NCI-H1436 (cell line): ENCODE results near the gene KMT2A.
"Not testable (repeated sequence)": the region's sequence is repeated elsewhere in the genome, so short reads cannot be mapped to it uniquely, and the experiment has no call there.

Experiments
- DNase-seq: peaks from one replicate; lab custom pipeline; 2025; lab: John Stamatoyannopoulos, UW

KMT2A gene

GRCh38 chr11:118435893-118436624 lies at the start of gene KMT2A:
Gene KMT2A, plus strand, starts transcription at chr11:118436492. Its CDS starts 21 bp downstream, at chr11:118436513.
- peak; percentile 97 for DNase-seq

DNA sequence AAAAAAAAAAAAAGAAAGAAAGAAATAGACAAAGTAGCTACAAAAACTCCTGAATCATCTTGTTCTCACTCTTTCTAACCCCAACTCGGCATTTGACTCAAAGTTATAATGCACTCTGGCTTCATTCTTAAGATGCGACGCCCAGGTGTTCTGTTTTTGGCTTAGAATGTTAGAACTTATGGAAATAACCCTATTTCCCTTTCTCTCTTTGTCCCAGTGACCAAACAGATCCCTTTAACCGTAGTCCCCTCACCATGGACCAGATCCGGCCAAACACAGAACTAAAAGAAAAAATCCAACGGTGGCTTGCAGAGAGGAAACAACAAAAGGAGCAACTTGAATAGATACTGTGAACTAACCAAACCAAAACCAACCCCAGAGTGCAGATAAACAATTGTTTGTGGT lies 40.2 kb upstream of the KMT2A start:
- DNase-seq = no peak

DNA sequence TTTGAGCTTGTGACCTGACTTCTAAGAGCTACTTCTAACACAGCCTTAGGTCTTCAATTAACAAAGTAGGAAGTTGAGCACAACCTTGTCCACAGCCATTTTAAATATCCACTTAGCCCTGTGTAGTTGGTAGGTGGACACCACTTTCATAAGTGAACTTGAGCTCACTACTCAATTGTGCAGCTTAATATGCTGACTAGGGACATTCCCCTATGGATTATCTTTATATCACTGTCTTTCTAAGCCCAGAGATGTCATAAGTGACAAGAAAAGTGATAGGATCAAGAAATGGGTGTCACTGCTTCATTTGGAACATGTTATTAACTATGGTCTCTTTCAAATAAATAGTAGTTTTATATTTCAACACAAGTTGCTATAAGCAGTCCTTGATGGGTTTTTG lies 38.8 kb upstream of the KMT2A start:
- DNase-seq = no peak

DNA sequence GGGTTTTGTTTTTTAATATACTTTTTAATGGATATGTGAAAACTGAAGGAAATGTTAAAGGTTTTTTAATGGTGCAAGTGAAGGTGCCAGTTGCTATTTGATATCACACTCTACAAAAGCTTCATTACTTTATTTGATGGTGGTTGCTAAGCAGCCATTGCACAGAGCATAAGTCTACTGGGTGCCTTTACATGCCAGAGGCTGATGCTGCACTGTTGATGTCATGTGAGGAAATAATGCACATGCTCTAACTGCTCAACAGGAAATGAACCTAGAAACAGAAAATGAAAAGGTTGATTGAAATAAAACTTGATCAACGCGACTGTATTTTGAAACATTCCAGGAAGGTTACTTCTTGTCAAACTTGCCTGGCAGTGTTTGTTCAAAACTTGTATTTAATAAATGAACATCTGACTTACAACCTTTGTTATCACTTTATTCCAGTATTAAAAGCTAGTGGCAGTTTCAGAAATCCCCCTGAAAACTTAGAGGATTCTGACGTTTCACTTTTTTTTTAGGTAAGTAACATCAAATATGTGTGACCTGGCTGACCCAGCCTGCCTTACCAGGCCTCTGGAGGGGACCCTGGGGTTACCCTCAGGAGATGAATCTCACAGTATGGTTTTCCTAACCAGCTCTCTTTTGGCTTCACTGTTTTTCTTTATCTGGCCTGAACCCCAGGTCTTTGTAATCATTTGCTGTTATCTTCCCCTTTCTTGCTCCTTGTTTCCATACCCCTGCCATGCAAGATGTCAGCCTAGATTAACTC lies 37.3 kb upstream of the KMT2A start:
- DNase-seq = no peak

- DNase-seq = peak; percentile 91
These were observed 35.0 kb upstream of the KMT2A start, which contains the start of gene ATP5MG for GRCh38 chr11:118401151-118401879. Gene ATP5MG, plus strand, starts transcription at chr11:118401606. Its CDS starts 60 bp downstream, at chr11:118401666.

GRCh38 chr11:118401880-118402590 lies 34.3 kb upstream of the KMT2A start:
- DNase-seq = no peak

GRCh38 chr11:118402594-118402993 lies 33.7 kb upstream of the KMT2A start:
- DNase-seq = not testable (repeated sequence)

- DNase-seq = no peak
These were observed 29.6 kb upstream of the KMT2A start for GRCh38 chr11:118406599-118407166.

DNA sequence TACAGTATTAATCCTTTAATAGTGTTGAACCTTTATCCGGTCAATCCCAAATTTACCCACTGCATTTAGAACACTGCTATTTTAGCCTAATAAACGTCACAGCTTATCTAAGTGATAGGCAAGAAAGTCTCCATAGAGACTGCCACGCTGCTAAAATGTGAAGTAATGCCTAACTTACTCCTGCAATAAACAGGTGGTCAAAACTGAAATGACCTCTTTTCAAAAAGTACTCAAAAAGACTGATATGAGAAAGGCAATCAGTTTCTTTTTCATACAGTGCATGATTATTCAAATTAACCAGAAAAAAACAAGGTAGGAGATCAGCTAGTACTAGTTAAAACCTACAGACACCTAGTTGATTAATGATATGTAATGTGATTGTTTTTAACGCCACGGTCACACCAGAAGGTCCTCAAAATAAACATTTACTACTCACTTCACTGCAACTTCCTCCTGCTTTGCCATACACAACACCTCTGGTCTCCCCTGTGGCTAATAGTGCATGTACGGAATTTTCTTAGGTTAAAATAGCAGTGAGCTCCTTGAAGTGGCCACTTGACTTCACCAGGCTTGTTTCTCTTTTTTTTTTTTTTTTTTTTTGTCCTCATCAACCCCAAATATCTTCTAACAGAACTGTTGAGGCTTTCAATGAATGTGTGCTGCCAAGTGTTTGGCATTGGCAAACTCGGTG lies 26.1 kb upstream of the KMT2A start:
- DNase-seq = no peak

DNA sequence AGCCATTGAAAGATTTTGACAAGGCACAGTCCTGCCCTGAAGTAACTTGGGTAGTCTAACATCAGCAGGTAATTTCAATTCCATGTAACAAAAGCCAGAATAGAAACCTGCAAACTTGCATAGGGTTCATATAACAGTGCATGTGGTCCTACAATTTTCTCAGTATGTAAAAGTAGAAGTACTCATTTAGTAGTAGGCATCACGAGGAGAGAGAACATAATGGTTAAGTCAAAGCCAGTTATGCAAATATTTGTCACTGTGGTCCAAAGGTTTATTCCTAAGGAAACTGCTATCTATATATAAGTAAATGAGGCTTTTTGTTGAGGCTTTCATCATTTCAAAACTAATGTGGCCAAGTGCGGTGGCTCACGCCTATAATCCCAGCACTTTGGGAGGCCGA lies 24.8 kb upstream of the KMT2A start:
- DNase-seq = no peak

DNA sequence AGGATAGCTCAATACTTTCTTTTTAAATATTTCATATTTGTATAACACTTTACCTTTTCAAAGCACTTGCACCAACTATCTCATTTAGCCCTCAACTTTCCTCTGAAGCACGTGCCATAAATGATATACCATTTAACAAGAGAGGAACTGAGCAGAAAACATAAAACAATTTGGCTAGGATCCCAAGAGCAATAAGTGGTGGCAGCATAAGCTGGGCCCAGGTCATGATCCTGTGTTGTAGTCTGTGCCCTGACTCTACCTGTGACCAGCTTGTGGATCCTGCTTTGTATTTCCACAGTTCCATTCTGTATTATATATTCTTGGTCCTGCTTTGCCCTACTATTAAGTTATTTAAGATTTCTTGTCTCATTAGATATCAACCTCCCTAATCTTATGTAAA lies 23.4 kb upstream of the KMT2A start:
- DNase-seq = no peak

GRCh38 chr11:118415062-118415738 lies 21.1 kb upstream of the KMT2A start:
- no peak for DNase-seq

DNA sequence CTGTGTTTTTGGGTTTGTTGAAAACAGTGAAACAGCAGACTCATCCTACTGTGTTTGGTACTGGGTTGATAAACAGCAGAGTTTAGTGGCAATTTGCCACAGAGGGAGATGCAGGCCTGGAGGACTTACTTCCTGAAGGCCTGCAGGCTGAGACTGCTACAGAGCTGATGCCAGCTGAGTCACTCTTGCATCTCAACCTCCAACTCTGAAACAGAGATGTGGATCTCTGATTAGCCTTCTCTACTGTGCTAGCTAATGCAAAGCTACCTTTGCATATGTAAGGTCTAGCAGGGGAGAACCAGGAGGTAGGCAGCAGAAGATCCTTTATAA lies 20.6 kb upstream of the KMT2A start:
- no peak for DNase-seq

DNA sequence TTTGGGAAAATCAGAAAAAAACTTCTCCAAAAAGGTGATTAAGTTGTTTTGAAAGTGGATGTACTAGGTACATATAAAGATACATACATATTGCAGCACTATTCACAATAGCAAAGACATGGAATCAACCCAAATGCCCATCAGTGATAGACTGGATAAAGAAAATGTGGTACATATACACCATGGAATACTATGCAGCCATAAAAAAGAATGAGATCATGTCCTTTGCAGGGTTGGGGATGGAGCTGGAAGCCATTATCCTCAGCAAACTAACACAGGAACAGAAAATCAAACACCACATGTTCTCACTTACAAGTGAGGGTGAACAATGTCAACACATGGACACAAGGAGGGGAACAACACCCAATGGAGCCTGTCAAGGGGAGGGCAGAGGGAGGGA lies 19.4 kb upstream of the KMT2A start:
- not testable (repeated sequence) for DNase-seq

- DNase-seq = no peak
These were observed 18.5 kb upstream of the KMT2A start for GRCh38 chr11:118417801-118418200.

DNA sequence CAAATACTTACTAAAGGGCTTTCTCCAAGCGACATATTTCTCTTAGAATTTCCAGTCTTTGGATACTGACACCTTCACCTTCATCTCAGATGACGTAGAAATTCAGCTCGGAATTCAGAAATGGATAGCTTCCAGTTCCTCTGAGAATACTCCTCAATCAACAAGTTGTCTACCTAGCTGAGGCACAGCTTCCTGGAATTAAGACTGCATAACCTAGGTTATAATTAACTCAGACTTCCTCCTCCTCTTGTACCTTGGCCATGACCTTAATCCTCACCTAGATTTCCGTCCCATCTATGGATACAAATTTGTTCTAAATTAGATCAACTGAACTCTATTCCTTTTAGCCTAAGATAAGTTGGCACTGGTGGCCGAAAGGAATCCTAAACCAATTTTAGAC lies 17.5 kb upstream of the KMT2A start:
- DNase-seq = no peak

GRCh38 chr11:118427707-118428106 lies 8.6 kb upstream of the KMT2A start:
- no peak for DNase-seq

- DNase-seq = no peak
These were observed 5.3 kb upstream of the KMT2A start for GRCh38 chr11:118430956-118431355.

GRCh38 chr11:118434123-118434552 lies 2.2 kb upstream of the KMT2A start:
- DNase-seq = peak; percentile 40

DNA sequence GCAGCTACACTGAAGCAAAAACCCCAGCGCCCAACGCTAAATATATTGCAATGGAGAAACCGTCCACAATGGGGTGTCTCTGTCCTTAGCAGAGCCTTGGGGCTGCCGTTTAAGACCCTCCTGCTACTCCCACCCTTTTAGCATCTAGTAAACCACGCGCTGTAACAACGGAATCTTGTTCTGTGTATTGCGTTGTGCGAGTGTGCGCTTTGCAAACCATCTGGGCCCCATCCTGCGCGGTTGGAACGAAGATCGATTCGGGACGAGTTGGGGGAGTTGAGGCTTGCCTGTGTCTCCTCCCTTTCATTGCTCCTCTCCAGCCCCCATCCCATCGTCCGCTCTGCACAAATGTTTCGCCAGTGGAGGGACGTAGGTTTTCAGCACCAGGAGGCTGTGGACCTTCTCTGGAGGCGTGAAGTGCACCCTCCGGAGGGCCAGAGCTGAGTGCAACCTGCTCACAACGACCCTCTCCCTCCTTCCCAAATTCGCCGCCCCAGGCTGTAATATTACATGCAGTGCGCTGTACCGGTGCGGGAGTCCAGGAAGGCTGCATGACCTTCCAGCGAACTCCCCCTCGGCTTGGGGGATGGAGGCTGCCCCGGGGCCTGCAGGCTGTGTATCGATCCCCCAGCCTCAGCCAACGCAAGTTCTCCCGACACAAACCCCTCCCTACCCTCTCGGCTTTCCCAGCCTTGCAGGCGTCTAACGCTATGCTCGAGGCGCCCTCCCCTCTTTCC lies 1.6 kb upstream of the KMT2A start:
- no peak for DNase-seq
